Kidney epithelial cell (primary cell): ENCODE data around the gene GGCT. TPM values are rescaled to one million over a fixed set of nuclear protein-coding genes. Genes with fewer than 3 reads are reported as not detected.
"Not testable (repeated sequence)": the region's sequence is repeated elsewhere in the genome, so short reads cannot be mapped to it uniquely, and the experiment has no call there.

ENCODE experiments used
- DNase-seq: peaks from one replicate; pipeline ENCODE4 v3.0.0-alpha.2; 2010; ENCODE audit warnings: low read depth
- H3K27me3 ChIP-seq: 2 replicates; pipeline ENCODE4 v1.6.0; 2011; ENCODE audit warnings: low read length; ENCODE audit not compliant: control insufficient read depth, insufficient read depth
- H3K36me3 ChIP-seq: 2 replicates; pipeline ENCODE4 v1.5.1; 2011; ENCODE audit warnings: low read length; ENCODE audit not compliant: control insufficient read depth, insufficient read depth
- H3K4me3 ChIP-seq: 2 replicates; pipeline ENCODE4 v1.5.1; 2011; ENCODE audit warnings: low read depth, mild to moderate bottlenecking, control low read depth, low read length
- CTCF ChIP-seq: IDR thresholded peaks from 2 replicates; pipeline ENCODE4 v1.5.1; 2011; ENCODE audit warnings: mild to moderate bottlenecking, moderate library complexity, low read length, control low read depth, inconsistent platforms; ENCODE audit not compliant: insufficient read depth, poor library complexity, severe bottlenecking
- total RNA-seq: library from RNA; depleted of rRNA; stranded (reverse); fragments of >200 nt; gene quantifications from 2 replicates; pipeline ENCODE4 v1.2.3, GENCODE V29; 2015

Gene GGCT
- total RNA-seq, 1 donor from 2014 or later, result 37.8 TPM

GRCh38 chr7:30531286-30531685 lies 26.7 kb upstream of the GGCT start:
- no peak for DNase-seq
- H3K4me3 ChIP-seq, result no peak overlapping the region
- no peaks in the 10 kb centered on the region for H3K36me3 ChIP-seq
- TF ChIP-seq CTCF, result no peak
- no peaks in the 10 kb centered on the region for H3K27me3 ChIP-seq

- H3K4me3 ChIP-seq, result no peak overlapping the region
- TF ChIP-seq CTCF, result no peak
- H3K27me3 ChIP-seq, result no peaks in the 10 kb centered on the region
- no peak for DNase-seq
- H3K36me3 ChIP-seq, result no peaks in the 10 kb centered on the region
Observed at GRCh38 chr7:30530373-30530772, 25.7 kb upstream of the GGCT start.

DNA sequence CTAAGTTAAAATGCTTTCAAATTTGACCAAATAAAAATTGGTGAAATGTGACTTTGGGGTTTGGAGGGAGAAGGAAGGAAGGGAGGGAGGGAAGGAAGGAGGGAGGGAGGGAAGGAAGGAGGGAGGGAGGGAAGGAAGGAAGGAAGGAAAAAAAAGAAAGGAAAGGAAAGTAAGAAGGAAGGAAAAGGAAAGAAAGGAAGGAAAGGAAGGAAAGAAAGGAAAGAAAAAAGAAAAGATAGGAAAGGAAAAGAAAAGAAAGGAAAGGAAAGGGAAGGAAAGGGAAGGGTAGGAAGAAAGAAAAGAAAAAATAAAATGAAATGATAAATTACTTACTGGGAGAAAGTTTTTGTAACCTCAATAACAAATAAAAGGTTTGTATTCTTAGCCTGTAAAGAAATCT lies 24.1 kb upstream of the GGCT start:
- no peaks in the 10 kb centered on the region for H3K36me3 ChIP-seq
- no peak for DNase-seq
- H3K4me3 ChIP-seq, result no peak overlapping the region
- no peak for TF ChIP-seq CTCF
- no peaks in the 10 kb centered on the region for H3K27me3 ChIP-seq

DNA sequence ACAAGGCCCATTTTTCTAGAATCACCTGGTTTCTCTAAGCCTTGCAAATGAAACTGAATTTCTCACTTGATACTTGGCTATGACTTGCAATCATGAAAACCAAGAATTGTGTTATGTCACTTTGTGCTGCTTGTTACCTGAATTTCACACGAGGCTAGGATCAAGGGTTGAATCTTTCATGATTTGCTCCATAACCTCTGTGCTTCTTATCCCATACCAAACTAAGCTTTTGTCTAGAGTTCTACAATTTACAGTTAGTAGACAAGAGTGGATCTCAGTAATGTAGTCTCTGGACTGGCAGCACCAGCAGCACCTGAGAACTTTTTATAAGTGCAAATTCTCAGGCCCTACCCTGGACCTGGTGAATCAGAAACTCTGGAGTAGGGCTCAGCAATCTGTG lies 22.7 kb upstream of the GGCT start:
- not testable (repeated sequence) for H3K36me3 ChIP-seq, H3K4me3 ChIP-seq, H3K27me3 ChIP-seq, DNase-seq

GRCh38 chr7:30526163-30526562 lies 21.5 kb upstream of the GGCT start:
- H3K4me3 ChIP-seq, result no peak overlapping the region
- no peak for DNase-seq
- TF ChIP-seq CTCF, result no peak
- H3K36me3 ChIP-seq, result no peaks in the 10 kb centered on the region
- H3K27me3 ChIP-seq, result no peaks in the 10 kb centered on the region

- Histone ChIP-seq H3K36me3 (no peaks in the 10 kb centered on the region), H3K4me3 (no peak overlapping the region), H3K27me3 (no peaks in the 10 kb centered on the region)
- no peak for TF ChIP-seq CTCF
- DNase-seq, result no peak
Observed at GRCh38 chr7:30525429-30525828, 20.8 kb upstream of the GGCT start.
